HG03469 (cell line): ENCODE data around the gene ORM1.

Experiments
- ATAC-seq: cut with Tn5 transposase; IDR thresholded peaks from one replicate; pipeline ENCODE4 v1.9.1; 2021; ENCODE audit warnings: mild to moderate bottlenecking, moderate library complexity, moderate number of reproducible peaks; ENCODE audit not compliant: unreplicated experiment

The ORM1 gene

DNA sequence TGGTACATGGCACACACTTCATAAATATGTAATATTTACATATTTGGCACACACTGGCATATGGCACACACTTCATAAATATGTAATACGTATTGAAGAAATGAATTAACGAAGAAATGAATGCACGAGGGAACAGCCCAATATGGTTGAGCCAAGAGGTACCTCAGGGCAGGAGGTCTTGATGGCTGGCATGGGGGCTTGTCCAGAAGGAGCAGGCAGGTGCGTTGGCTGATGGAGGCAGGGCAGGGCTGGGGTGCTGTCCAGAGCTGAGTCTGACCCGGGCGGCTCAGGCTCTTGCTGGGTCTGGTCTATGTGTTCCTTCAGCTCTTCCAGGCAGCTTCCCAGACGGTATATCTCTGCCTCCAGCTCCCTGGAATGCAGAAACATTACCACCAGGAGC is 38.6 kb downstream of the ORM1 start:
- ATAC-seq: no peak

DNA sequence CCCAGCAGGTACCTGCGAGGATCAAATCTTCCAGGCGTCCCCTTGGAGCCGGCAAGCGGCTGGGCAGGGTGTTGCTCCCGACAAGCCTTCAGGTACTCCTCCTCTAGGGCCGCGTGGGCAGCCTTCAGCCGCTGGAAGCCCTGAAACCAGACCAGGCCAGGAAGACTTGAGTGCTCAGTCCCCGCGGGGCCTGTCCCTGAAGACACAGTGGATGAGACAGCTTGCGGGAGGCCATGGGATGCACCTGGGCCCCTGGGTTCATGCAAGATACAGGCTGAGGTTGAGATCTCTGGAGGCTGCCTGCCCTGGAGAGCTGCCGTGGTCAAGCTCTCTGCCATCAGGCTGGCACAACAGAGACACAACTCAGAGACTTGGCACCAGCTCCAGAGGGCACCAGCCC is 39.5 kb downstream of the ORM1 start:
- no peak for ATAC-seq

DNA sequence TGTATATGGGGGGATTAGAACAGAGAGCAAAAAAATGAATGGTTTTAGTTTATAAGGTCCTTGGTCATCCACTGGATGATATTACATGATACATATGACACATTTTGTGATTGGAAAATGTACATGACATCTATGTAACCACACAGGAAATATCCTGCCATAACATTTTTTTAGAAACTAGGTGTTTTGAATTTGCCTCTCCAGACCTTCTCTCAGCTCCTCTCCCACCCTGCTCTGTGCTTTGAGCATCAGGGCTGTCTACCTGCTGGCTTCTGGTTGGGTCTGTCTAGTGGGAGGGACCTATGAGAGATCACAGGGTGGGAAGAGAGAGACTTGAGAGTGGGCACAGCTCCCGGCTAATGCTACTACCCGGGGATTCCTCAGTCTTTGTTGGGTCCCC is 40.5 kb downstream of the ORM1 start:
- no peak for ATAC-seq

DNA sequence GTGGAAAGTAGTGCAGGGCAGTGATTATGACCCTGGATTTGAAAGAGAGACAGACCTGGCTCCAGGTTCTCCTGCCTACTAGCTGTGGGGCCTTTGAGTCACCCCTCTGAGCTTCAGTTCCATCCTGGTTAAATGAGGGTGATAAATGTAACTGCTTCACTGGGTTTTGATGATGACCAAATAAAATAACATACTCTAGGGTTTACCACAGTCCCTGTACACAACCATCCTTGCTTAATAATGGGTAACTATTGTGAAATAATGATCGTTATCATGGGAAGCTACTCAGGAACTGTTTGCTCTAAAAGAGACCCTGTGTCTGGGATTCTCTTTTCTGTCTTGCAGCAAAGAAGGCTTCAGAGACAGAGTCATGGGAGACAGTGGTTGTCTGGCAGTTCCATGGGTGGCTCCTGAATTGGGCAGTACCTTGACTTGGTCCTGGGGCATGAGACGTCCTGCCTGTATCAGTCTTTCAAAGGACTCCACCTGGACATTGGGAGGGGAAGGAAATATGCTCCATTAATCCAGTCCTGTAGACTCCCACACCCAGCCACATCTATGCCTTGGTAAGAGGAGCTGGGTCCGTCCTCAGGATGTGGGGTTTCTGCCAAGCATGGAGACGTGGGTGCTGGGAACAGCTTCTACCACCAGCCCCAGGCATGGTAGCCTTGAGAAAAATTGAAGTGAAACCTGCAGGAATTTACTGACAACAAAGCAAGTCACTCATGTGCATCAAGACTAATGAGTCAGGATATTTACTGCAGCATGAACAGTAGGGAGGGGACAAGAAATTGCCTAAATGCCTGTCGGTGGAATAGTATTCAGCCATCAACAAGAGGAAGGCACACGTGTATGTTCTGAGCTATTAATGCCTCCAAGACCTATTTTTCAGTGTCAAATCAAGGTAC is 41.5 kb downstream of the ORM1 start:
- no peak for ATAC-seq

DNA sequence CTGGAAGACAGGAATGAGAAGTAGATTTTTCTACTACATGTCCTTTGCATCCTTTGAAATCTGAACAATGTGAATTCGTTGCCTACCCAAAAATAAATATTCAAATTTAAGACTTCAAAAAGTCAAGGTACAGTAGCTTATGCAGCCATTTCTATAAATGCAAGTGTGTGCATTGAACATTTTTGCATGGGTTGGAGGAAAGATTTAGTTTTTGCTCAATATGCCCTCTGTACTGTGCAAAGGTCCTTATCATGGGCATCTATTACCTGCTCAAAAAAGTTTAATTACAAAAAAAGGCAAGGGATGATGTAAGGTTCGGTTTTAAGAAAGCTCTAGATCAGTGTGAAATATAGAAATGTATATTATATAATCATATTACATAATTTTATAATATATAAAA is 42.3 kb downstream of the ORM1 start:
- no peak for ATAC-seq

DNA sequence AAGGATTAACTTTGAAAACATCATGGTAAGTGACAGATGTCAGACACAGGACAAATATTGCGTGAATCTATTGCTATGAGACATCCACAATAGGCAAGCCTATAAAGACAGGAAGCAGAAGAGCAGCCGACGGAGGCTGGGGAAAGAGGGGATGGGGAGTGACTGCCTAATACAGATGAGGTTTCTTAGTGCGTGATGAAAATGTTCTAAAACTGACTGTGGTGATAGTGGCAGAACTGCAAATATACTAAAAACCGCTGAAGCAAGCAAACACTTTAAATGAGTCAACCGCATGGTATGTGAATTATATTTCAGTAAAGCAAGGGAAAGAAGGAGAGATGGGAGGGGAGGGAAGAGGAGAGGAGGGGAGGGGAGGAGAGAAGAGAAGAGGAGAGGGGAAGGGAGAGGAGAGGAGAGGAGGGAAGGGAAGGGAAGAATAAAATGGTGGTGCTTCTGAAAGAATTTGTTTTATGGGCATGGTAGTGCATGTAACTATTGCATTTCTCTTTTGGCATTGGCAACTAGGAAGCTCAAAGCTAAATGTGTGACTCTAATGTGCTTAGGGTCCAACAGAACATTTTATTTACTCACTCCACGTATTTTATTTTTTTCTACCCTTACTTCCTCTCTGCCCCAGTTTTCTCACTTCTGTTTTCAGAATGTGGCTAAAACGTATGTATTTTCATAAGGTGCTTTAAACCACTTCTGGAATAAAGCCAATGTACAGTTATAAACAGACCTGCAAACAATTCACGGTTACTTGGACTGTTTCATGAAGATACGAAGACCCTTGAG is 43.6 kb downstream of the ORM1 start:
- peak; percentile 44 for ATAC-seq

DNA sequence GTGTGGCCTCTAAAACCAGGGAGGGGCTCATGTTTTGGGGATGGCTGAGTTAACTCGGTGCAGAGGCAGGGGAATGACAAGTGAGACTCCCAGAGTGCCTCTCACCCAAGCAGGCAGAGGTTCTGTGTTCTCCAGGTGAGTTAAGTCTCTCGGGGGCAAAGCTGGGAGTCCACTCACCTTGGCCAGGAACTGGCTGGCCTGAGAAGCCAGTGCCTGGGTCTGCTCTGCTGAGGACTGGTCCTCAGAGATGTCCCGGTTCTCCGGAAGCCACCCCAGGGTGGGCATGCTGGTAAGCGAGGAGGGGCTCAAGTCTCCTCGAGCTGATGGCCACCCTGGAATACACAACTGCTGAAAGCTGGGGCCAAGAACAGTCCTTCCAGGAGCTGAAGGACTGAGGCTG is 44.5 kb downstream of the ORM1 start:
- no peak for ATAC-seq

DNA sequence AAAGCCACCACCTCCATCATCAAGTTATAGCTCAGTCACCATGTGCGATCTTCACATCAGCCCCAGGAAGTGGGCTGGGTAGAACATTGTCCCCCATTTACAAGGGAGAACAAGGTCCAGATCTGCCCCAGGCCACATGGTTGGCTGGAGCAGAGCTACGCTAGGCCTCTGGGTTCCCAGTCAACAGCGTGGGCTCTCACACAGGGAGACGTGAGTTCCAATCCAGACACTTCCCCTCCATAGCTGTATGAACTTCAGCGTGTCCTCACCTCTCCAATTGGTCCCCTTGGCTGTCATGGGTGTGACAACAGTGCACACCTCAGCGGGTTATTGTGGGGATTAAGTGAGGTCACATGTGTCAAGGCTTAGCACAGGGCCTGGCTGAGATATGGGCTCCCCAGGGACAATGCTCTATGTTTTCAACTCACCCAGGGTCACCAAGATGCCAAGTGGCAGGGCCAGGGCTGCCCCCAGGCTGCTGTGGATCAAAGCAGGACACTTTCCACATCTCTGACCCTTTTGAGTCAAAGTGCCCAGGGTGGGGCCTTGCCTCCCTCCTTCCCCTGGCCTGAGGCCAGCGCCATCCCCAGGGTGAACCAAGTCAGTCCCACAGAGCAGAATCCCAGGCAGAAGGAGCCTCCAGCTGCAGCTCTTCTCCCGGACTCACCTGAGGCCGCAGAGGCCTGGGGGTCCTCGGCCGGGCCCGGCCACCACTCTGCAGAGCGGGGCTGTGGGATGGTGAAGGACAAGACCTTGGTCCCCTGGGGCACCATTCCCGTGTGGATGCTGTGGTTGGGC is 45.1 kb downstream of the ORM1 start:
- ATAC-seq: no peak

DNA sequence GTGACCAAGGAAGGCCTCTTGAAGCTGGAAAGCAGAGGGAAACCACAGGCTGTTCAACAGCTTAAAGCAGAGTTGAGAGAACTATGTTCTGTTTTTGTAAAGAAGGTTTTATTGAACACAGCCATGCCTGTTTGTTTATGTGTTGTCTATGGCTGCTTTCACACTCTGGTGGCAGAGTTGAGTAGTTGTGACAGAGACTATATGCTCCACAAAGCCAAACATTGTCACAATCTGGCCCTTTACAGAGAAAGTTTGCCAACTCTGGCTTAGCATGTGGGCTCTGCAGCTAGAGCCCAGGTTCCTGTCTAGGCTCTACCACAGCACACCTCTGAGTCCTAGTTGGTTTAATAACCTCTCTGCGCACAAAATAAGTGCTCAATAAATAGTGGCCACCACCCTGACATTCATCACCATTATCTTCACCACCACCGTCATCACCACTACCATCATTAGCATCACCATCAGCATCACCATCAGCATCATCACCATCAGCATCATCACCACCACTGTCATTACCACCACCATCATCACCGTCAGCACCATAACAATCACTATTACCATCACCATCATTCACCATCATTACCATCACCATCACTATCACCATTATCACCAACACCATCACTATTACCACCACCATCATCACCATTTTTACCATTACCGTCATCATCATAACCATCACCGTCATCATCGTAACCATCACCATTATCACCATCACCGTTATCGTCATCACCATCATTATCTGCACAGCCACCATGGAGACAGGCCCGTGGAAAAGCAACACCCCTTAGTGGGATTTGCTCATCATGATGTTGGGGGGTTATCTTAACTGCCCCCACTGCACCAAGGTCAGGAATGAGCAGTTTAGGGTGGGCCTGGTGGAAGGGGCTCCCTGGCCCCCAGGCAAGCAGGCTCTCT is 46.6 kb downstream of the ORM1 start:
- no peak for ATAC-seq

DNA sequence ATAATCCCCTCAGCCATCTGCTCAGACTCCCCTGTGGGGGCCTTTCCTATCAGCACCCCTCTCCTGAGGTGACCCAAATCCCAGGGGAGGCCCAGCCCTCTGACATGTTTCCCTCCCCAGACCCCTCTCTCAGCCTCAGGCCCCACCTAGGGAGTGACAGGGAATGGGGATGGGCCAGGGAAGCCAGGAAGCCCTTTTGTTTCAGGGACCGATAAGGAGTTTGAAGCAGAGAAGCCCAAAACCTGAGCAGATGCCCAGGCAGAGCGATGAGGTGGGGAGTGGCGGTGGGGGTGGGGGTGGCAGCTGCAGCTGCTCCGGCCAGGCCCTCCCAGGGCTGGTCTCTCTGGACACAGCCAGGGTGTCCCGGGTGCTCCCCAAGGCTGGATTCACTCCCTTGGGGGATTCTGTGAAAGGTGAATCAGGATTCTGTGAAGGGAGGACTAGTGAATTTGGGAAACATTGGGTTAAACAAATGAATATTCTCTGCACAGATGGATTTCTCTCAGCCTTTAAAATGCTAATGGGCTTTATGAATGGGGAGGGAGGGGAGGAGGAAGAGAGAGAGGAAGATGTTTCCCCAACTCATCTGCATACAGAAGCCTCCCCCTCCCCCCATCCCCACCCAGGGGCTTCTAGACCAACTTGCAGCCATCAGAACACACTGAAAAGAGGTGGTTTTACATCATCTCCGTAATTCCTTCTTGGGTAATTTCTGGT is 47.5 kb downstream of the ORM1 start:
- ATAC-seq: no peak

DNA sequence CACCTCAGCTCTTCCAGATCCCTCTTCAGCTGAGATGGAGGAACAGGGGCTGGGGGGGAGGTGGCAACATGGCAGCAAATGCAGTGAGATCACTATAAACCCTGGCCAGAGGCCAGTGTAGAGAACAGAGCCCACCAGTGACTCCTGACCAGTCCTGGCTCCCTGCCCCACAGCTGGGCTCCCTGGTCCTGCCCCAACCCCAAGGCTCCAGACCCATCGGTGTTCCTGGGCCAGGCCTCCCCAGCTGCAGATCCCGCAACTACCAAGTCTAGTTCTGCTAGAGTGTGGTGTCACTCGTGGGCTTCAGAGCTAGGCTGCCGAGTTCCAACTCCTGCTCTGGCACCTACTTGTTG is 48.0 kb downstream of the ORM1 start:
- ATAC-seq: no peak

DNA sequence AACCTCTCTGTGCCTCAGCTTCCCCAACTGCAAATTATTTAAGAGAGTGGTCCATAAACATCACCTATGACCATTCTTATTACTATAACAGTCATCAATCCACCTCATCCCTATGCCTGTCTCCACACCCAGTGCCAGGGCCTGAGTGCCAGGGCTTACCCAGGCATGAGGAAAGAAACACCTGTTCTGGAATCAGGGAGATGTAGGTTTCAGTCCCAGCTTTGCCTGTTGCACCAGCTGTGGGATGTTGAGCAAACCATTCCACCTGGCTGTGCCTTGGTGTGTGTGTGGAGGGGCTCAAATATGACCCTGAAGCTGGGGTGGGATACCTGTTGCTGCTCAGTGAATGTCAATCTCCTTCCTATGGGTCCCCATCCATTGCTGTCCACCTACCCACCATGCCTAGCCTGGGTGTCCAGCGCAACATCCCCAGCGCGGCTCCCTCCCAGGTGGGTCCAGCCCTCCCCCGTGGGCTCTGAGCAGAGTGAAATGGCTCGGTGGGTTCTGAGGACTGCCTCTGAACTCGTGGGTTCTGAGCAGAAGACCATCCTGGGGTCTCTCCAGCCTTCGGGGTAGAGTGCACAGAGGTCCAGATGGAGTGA is 48.5 kb downstream of the ORM1 start:
- ATAC-seq: no peak

DNA sequence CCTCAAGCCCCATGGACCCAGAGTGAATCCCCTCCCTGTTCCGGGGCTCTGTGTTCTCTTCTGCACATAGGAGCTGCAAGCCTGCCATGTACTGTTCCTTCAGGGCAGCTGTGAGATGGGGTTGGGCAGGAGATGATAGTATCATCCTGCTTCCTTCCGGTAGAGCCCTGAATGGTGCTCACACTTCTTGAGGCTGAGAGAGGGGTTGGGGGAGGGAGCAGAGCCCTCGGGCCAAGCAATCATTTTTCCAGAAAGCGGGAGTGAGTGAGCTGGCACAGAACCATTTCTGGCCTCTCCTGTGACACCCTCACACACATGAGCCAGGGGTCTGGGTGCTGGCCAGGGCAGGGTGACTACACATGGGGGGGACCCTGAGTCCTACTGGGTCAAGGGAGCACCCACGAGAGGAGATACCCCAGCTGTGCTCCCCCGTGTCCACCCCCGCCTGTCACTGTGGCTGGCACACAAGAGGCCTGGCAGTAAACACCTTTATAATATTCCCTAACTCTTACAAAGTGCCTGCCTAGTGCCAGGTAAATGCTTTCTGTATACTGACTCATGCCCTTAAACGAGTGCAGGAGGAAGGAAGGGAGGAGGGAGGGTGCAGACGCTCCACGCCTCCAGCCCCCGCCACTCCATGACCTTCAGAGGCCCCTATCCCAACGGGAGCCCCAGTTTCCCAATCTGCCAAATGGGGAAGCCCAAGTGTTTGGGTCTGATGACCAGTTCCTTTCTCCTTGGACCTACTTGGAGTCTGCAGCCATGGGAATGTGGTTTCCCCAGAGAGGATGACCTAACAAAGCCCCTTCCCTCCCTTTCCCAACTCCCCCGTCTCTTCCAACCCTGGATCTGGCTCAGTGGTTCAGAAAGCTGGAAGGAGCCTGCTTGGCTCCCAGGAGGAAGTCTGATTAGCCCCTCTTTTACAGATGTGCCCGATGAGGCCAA is 49.3 kb downstream of the ORM1 start:
- ATAC-seq: no peak

DNA sequence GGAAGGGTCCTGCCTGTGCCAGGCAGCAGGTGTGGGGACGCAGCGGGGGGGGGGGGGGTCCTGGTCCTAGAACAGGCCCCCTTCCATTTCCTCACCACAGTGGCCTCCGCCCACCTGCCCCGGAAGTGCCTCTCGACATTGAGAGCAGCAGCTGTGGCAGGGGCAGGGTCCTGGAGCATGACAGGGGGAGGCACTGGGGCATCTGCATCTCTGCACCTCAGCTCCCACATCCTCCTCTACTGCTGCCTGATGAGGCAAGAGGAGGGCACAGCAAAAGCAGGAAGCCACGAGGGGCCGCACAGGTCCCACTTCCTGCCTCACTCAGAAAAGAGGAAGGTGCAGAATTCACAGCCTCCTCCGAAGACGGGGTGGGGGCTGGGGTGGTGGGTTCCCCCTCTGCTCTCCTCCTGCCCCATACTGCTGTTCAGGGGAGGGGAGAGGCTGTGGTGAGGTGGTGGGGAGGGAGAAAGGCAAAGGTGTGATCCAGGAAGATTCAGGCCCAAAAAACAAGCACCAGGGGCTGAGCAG is 50.1 kb downstream of the ORM1 start:
- ATAC-seq: peak; percentile 89

DNA sequence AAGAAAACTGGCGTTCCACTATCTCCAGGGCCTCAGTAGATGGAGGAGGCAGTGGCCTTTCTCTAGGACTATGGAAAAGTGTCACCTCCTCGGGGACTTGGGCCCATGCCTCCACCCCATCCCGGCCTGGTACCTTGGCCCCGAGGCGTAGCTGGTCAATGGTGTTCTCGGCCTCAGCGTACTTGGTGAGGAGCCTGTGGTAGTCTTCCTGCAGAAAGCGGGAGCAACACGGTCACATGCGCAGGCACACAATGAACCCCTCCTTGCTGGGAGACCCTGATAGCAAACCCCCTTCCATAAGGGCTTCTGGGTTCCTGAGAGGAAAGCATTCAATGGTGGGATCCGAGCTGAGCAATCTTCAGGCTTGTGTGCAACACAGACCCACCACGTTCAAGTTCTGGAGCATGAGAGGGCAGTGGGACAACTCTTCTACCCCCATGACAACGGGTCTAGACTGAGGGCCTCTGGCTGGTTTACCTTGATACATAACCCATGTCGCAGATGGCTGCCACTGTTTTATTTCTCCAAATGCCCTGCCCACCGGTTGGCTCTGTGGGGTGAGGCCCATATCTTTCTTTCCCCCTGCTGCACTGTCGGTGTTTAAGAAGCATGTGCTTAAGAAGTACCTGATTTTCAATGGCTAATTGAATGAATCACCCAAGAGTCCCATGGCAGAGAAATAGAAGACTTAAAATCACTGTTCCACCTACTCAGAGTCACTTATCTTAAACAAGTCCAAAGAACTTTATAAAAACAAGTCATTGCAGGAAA is 51.2 kb downstream of the ORM1 start:
- no peak for ATAC-seq

DNA sequence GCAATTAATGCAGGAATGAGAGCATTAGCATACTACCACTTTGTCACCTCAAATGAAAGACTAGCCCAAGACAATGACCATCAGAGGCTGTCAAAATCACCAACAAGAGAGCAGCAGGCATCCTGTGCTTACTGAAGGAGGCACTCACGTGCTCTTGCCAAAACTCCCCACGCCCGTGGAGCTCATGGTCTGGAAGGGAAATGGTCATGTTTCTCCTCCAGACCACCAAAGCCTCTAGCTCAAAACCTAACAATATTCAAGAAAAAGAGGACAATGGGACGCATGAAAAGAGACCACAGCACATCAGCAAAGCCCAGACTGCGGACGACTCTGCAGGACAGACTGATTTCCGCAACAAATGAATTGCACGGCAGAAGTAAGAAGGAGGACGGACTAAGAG is 52.0 kb downstream of the ORM1 start:
- no peak for ATAC-seq
